HCT116 (cell line): ENCODE measurements around the gene SYNGR1. TPM values are rescaled to one million over a fixed set of nuclear protein-coding genes. Genes with fewer than 3 reads are reported as not detected.
"Not testable (repeated sequence)": the region's sequence is repeated elsewhere in the genome, so short reads cannot be mapped to it uniquely, and the experiment has no call there.

ENCODE experiments used
- ATAC-seq: fragments of 200-7000 bp; cut with Tn5 transposase; 2 replicates; pipeline ENCODE4 v1.9.1; 2020; ENCODE audit warnings: mild to moderate bottlenecking, moderate library complexity
- BruUV-seq: library from RNA; stranded (reverse); fragments of 400-500 nt; replicated peaks from 2 replicates; lab custom pipeline; 2021; lab: Mats Ljungman, UMichigan
- CTCF ChIA-PET: fragments of 300-600 bp; sonication (Branson Sonifier 250); formaldehyde crosslinking; loops from one replicate; lab custom pipeline; 2021; ENCODE audit warnings: antibody characterized with exemption; lab: Charles Lee
- POLR2A ChIA-PET: fragments of 300-600, 350-600 bp; sonication (Branson Sonifier 250); formaldehyde crosslinking; loops from one replicate; lab custom pipeline; 2021; ENCODE audit warnings: antibody characterized with exemption; lab: Charles Lee
- RAD21 ChIA-PET, 2 experiments: fragments of 300-600 bp; sonication (Branson Sonifier 250); formaldehyde crosslinking; loops; one replicate each; lab custom pipeline; 2023; ENCODE audit warnings: low total read pairs in 2 of 2; ENCODE audit not compliant: uncharacterized antibody in 2 of 2, unreplicated experiment in 2 of 2, low non-redundant PET in 1 of 2; lab: Charles Lee
- DNase-seq: peaks from one replicate; pipeline ENCODE4 v3.0.0-alpha.2; 2010; ENCODE audit warnings: low read depth, low spot score
- H2AFZ ChIP-seq: fragments of 200-600 bp; shearing (Covaris generic), sonication (generic); 2 replicates; pipeline ENCODE4 v1.6.1; 2017; ENCODE audit warnings: low read depth, mixed run types, mixed read lengths, antibody characterized with exemption, low read length; ENCODE audit not compliant: poor library complexity, severe bottlenecking
- H3K27ac ChIP-seq: 2 replicates; pipeline ENCODE4 v1.5.1; 2012; ENCODE audit warnings: low read depth, low read length
- H3K27me3 ChIP-seq: fragments of 200-600 bp; sonication (generic); 2 replicates; pipeline ENCODE4 v1.6.1; 2016; ENCODE audit warnings: mixed run types, low read length, mixed read lengths; ENCODE audit not compliant: insufficient read depth
- H3K36me3 ChIP-seq, 2 experiments: fragments of 200-500 bp in 1 of 2; fragments of 200-600 bp in 1 of 2; sonication (Bioruptor generic) in 1 of 2; sonication (generic) in 1 of 2; 2 replicates each; pipeline versions ENCODE4 v1.5.1 to v1.6.1; 2014 to 2016; ENCODE audit warnings: low read length in 2 of 2, inconsistent platforms in 1 of 2, mixed read lengths in 1 of 2, mixed run types in 1 of 2; ENCODE audit not compliant: insufficient read depth in 2 of 2, control insufficient read depth in 1 of 2
- H3K4me1 ChIP-seq, 2 experiments: fragments of 200-600 bp in 1 of 2; sonication (generic) in 1 of 2; 2 replicates each; pipeline versions ENCODE4 v1.5.1 to v1.6.1; 2012 to 2017; ENCODE audit warnings: low read length in 2 of 2, inconsistent platforms in 1 of 2, mild to moderate bottlenecking in 1 of 2, mixed read lengths in 1 of 2, mixed run types in 1 of 2, moderate library complexity in 1 of 2; ENCODE audit not compliant: insufficient read depth in 2 of 2, control insufficient read depth in 1 of 2
- H3K4me2 ChIP-seq: fragments of 200-600 bp; sonication (generic); 2 replicates; pipeline ENCODE4 v1.6.1; 2017; ENCODE audit warnings: mixed run types, low read length, mixed read lengths
- H3K4me3 ChIP-seq, 2 experiments: fragments of 200-600 bp in 1 of 2; sonication (generic) in 1 of 2; replicated peaks in 1 of 2; 2 replicates each; pipeline ENCODE4 v1.5.1; 2011 to 2016; ENCODE audit warnings: low read length in 2 of 2, control low read depth in 1 of 2, low read depth in 1 of 2, mild to moderate bottlenecking in 1 of 2, mixed read lengths in 1 of 2, mixed run types in 1 of 2
- H3K79me2 ChIP-seq: fragments of 200-600 bp; sonication (generic); 2 replicates; pipeline ENCODE4 v1.6.1; 2017; ENCODE audit warnings: mild to moderate bottlenecking, mixed run types, low read length, moderate library complexity, mixed read lengths; ENCODE audit not compliant: insufficient read depth
- H3K9ac ChIP-seq: fragments of 200-600 bp; sonication (generic); 2 replicates; pipeline ENCODE4 v1.6.1; 2016; ENCODE audit warnings: low read length, mixed read lengths
- H3K9me2 ChIP-seq: fragments of 200-600 bp; sonication (generic), shearing (Covaris generic); 2 replicates; pipeline ENCODE4 v1.6.1; 2017; ENCODE audit warnings: mixed run types, mild to moderate bottlenecking, moderate library complexity; ENCODE audit not compliant: insufficient read depth
- H3K9me3 ChIP-seq, 2 experiments: fragments of 200-500 bp in 1 of 2; fragments of 200-600 bp in 1 of 2; sonication (Bioruptor generic) in 1 of 2; sonication (generic) in 1 of 2; 2 replicates each; pipeline ENCODE4 v1.6.1; 2014 to 2017; ENCODE audit warnings: low read length in 2 of 2, mixed read lengths in 2 of 2, inconsistent platforms in 1 of 2, low read depth in 1 of 2, mild to moderate bottlenecking in 1 of 2, mixed run types in 1 of 2, moderate library complexity in 1 of 2; ENCODE audit not compliant: control insufficient read depth in 1 of 2, insufficient read depth in 1 of 2
- H4K20me1 ChIP-seq: fragments of 200-600 bp; sonication (generic), shearing (Covaris generic); 2 replicates; pipeline ENCODE4 v1.6.1; 2017; ENCODE audit warnings: mixed run types, mild to moderate bottlenecking, moderate library complexity; ENCODE audit not compliant: insufficient read depth
- CEBPB ChIP-seq: IDR thresholded peaks from 2 replicates; pipeline ENCODE4 v1.6.1; 2012; ENCODE audit warnings: low read depth
- EGR1 ChIP-seq: IDR thresholded peaks from 2 replicates; pipeline ENCODE4 v1.6.1; 2012; ENCODE audit warnings: low read depth
- FOSL1 ChIP-seq: IDR thresholded peaks from 2 replicates; pipeline ENCODE4 v1.6.1; 2012; ENCODE audit warnings: low read depth
- JUND ChIP-seq: IDR thresholded peaks from 2 replicates; pipeline ENCODE4 v1.6.1; 2012
- POLR2AphosphoS5 ChIP-seq: IDR thresholded peaks from 2 replicates; pipeline ENCODE4 v1.6.1; 2011; ENCODE audit warnings: mild to moderate bottlenecking, low read depth, low read length, moderate library complexity
- SIN3A ChIP-seq: IDR thresholded peaks from 2 replicates; pipeline ENCODE4 v1.6.1; 2012; ENCODE audit warnings: low read depth
- TCF7L2 ChIP-seq: IDR thresholded peaks from 2 replicates; pipeline ENCODE4 v1.7.0; 2011; ENCODE audit warnings: borderline replicate concordance, inconsistent platforms; ENCODE audit not compliant: insufficient read depth, insufficient read length; ENCODE audit errors: extremely low read depth
- YY1 ChIP-seq: IDR thresholded peaks from 2 replicates; pipeline ENCODE4 v1.6.1; 2011; ENCODE audit warnings: low read length, low read depth, moderate library complexity, mild to moderate bottlenecking; ENCODE audit not compliant: insufficient replicate concordance; ENCODE audit errors: extremely low read depth
- ZNF274 ChIP-seq: fragments of 200-500 bp; sonication (Bioruptor generic); IDR thresholded peaks from 2 replicates; pipeline ENCODE4 v1.6.1; 2014; ENCODE audit warnings: mild to moderate bottlenecking, low read depth, low read length, inconsistent platforms
- intact Hi-C: fragments of 100-400 bp; cut with micrococcal nuclease; formaldehyde crosslinking; loops from 2 replicates; pipeline ENCODE4 v1.10.0; 2022
- total RNA-seq: library from RNA; stranded (reverse); gene quantifications from one replicate; pipeline ENCODE4 v1.2.1, GENCODE V29; 2021; ENCODE audit not compliant: unreplicated experiment
- TF ChIP-seq, protein P1 (sequence below): IDR thresholded peaks from 2 replicates; pipeline ENCODE4 v1.6.1; 2012
- TF ChIP-seq, protein P2 (sequence below), 3 experiments: fragments of 200-600 bp in 1 of 3; sonication (generic) in 1 of 3; IDR thresholded peaks in 2 of 3; conservative IDR thresholded peaks in 1 of 3; 2 replicates each; pipeline ENCODE4 v1.5.1; 2012 to 2017; ENCODE audit warnings: low read depth in 2 of 3, low read length in 2 of 3, antibody characterized with exemption in 1 of 3, borderline replicate concordance in 1 of 3, control low read depth in 1 of 3, mild to moderate bottlenecking in 1 of 3, mixed read lengths in 1 of 3, mixed run types in 1 of 3, moderate library complexity in 1 of 3; ENCODE audit not compliant: insufficient read depth in 1 of 3
- TF ChIP-seq, protein P3 (sequence below): IDR thresholded peaks from 2 replicates; pipeline ENCODE4 v1.6.1; 2012; ENCODE audit warnings: low read depth
- TF ChIP-seq, protein P4 (sequence below): IDR thresholded peaks from 2 replicates; pipeline ENCODE4 v1.6.1; 2012

The SYNGR1 gene
- total RNA-seq, 1 experiment from 2014 or later, result 20.7 TPM

DNA sequence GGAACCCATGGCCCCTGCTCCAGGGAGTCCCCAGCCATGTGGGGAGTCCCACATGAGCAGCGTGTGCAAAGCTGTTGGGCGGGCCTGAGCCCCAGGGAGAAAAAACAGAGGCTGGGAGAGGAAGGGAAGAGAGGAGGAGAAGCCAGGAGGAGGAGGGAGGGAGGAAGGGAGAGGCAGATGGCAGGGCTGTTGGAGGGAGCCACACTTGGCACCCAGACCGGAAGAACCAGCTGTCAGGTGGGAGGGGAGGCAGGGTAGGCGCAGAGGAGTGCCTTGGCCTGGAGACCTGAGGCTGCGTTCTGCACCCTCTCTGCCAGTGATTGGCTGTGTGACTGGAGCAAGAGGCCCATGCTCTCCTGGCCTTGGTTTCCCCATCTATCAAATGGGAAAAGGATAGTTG lies 6.7 kb downstream of the SYNGR1 start:
- H3K27me3 ChIP-seq, result no peaks in the 10 kb centered on the region
- DNase-seq, result no peak
- no peak overlapping the region for H2AFZ ChIP-seq
- CTCF ChIA-PET, result no interaction called here
- no peak for ATAC-seq
- H3K4me2 ChIP-seq, result peak overlapping the region; percentile 21; the same call in 1 of the 2 replicates
- H3K9me3 ChIP-seq, result no peaks in the 10 kb centered on the region
- no peaks in the 10 kb centered on the region for H3K79me2 ChIP-seq
- peaks cover 18 to 45% of the 10 kb centered on the region in 2 experiments for H3K4me1 ChIP-seq
- no peak for TF ChIP-seq EGR1
- TF ChIP-seq, protein P1, sequence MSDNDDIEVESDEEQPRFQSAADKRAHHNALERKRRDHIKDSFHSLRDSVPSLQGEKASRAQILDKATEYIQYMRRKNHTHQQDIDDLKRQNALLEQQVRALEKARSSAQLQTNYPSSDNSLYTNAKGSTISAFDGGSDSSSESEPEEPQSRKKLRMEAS, result no peak
- no peak for TF ChIP-seq CEBPB
- no peak for TF ChIP-seq ZNF274
- TF ChIP-seq, protein P2, sequence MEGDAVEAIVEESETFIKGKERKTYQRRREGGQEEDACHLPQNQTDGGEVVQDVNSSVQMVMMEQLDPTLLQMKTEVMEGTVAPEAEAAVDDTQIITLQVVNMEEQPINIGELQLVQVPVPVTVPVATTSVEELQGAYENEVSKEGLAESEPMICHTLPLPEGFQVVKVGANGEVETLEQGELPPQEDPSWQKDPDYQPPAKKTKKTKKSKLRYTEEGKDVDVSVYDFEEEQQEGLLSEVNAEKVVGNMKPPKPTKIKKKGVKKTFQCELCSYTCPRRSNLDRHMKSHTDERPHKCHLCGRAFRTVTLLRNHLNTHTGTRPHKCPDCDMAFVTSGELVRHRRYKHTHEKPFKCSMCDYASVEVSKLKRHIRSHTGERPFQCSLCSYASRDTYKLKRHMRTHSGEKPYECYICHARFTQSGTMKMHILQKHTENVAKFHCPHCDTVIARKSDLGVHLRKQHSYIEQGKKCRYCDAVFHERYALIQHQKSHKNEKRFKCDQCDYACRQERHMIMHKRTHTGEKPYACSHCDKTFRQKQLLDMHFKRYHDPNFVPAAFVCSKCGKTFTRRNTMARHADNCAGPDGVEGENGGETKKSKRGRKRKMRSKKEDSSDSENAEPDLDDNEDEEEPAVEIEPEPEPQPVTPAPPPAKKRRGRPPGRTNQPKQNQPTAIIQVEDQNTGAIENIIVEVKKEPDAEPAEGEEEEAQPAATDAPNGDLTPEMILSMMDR (IDR thresholded peaks at IDR 0.05 in 2 of 3, conservative IDR thresholded peaks at IDR 0.05 in 1 of 3; ENCODE audit: borderline replicate concordance in 1 of 3, insufficient read depth in 1 of 3, low read depth in 2 of 3, low read length in 2 of 3), result no peak
- TF ChIP-seq, protein P3, sequence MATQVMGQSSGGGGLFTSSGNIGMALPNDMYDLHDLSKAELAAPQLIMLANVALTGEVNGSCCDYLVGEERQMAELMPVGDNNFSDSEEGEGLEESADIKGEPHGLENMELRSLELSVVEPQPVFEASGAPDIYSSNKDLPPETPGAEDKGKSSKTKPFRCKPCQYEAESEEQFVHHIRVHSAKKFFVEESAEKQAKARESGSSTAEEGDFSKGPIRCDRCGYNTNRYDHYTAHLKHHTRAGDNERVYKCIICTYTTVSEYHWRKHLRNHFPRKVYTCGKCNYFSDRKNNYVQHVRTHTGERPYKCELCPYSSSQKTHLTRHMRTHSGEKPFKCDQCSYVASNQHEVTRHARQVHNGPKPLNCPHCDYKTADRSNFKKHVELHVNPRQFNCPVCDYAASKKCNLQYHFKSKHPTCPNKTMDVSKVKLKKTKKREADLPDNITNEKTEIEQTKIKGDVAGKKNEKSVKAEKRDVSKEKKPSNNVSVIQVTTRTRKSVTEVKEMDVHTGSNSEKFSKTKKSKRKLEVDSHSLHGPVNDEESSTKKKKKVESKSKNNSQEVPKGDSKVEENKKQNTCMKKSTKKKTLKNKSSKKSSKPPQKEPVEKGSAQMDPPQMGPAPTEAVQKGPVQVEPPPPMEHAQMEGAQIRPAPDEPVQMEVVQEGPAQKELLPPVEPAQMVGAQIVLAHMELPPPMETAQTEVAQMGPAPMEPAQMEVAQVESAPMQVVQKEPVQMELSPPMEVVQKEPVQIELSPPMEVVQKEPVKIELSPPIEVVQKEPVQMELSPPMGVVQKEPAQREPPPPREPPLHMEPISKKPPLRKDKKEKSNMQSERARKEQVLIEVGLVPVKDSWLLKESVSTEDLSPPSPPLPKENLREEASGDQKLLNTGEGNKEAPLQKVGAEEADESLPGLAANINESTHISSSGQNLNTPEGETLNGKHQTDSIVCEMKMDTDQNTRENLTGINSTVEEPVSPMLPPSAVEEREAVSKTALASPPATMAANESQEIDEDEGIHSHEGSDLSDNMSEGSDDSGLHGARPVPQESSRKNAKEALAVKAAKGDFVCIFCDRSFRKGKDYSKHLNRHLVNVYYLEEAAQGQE, result no peak
- no peak for TF ChIP-seq SIN3A
- TF ChIP-seq YY1, result no peak
- no peak for TF ChIP-seq JUND
- TF ChIP-seq TCF7L2, result no peak
- no peak for TF ChIP-seq POLR2AphosphoS5
- TF ChIP-seq, protein P4, sequence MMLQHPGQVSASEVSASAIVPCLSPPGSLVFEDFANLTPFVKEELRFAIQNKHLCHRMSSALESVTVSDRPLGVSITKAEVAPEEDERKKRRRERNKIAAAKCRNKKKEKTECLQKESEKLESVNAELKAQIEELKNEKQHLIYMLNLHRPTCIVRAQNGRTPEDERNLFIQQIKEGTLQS, result no peak
- TF ChIP-seq FOSL1, result no peak
- TF ChIP-seq, all 23 proteins: peak for 0
- POLR2A ChIA-PET, result interaction anchor here (2.2 kb wide), 1 partner anchor 37 kb away, joined by 6 read pairs; the partner anchor contains the start of gene RPL3
- H3K9me2 ChIP-seq, result no peaks in the 10 kb centered on the region
- no peak overlapping the region for H3K4me3 ChIP-seq
- H4K20me1 ChIP-seq, result no peaks in the 10 kb centered on the region
- RAD21 ChIA-PET, result no interaction called here
- H3K36me3 ChIP-seq, result no peaks in the 10 kb centered on the region
- BruUV-seq, result no TSS peak
- intact Hi-C loops, result no loop called here
- no peak overlapping the region for H3K9ac ChIP-seq
- H3K27ac ChIP-seq, result no peak overlapping the region

DNA sequence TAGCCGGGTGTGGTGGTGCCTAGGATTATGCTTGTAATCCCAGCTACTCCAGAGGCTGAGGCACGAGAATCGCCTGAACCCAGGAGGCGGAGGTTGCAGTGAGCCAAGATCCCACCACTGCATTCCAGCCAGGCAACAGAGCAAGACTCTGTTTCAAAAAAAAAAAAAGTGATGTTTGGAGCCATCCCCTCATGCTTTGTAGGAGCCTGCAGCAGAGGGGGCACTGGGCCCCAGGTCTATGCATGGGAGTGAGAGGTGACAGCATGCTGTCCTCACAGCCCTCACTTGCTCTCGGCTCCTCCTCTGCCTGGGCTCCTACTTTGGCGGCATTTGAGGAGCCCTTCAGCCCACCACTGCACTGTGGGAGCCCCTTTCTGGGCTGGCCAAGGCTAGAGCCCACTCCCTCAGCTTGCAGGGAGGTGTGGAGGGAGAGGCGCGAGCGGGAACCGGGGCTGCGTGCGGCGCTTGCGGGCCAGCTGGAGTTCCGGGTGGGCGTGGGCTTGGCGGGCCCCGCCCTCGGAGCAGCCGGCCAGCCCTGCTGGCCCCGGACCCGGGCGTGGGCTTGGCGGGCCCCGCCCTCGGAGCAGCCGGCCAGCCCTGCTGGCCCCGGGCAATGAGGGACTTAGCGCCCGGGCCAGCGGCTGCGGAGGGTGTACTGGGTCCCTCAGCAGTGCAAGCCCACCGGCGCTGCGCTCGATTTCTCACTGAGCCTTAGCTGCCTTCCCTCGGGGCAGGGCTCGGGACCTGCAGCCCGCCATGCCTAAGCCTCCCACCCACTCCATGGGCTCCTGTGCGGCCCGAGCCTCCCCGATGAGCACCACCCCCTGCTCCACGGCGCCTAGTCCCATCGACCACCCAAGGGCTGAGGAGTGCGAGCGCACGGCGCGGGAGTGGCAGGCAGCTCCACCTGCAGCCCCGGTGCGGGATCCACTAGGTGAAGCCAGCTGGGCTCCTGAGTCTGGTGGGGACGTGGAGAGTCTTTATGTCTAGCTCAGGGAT lies 7.6 kb downstream of the SYNGR1 start:
- H3K79me2 ChIP-seq, H3K27me3 ChIP-seq, H3K36me3 ChIP-seq, H3K9ac ChIP-seq, H3K27ac ChIP-seq, BruUV-seq, H3K9me3 ChIP-seq, ATAC-seq, H4K20me1 ChIP-seq, H2AFZ ChIP-seq, intact Hi-C loops, H3K9me2 ChIP-seq, H3K4me3 ChIP-seq, RAD21 ChIA-PET, CTCF ChIA-PET, DNase-seq: not testable (repeated sequence)
- POLR2A ChIA-PET, result interaction anchor here (1.1 kb wide), 1 partner anchor 37 kb away, joined by 4 read pairs; the partner anchor contains the start of gene RPL3
- Histone ChIP-seq H3K4me1 (peaks cover 22 to 47% of the 10 kb centered on the region in 2 experiments), H3K4me2 (peak overlapping the region; percentile 21; the same call in 1 of the 2 replicates)
